WTC11 (cell line): Measurements from ENCODE around the gene KCNB1. TPM values are rescaled to one million over a fixed set of nuclear protein-coding genes. Genes with fewer than 3 reads are reported as not detected.

Experiments
- ATAC-seq: fragments of 200-7000 bp; cut with Tn5 transposase; 2 replicates; pipeline ENCODE4 v1.10.0; 2021; ENCODE audit warnings: mild to moderate bottlenecking, moderate library complexity
- CTCF ChIA-PET: fragments of 300-600 bp; sonication (Branson Sonifier 250); formaldehyde crosslinking; loops from one replicate; lab custom pipeline; 2021; ENCODE audit warnings: antibody characterized with exemption; lab: Charles Lee
- POLR2A ChIA-PET: fragments of 350-600 bp; sonication (Branson Sonifier 250); formaldehyde crosslinking; loops from one replicate; lab custom pipeline; 2021; ENCODE audit warnings: antibody characterized with exemption; lab: Charles Lee
- DNase-seq: peaks from one replicate; pipeline ENCODE4 v3.0.0; 2021; ENCODE audit warnings: low spot score
- H3K27ac Mint-ChIP-seq: 2 replicates; pipeline ENCODE4 v1.8.0; 2021; ENCODE audit warnings: mixed read lengths
- H3K27me3 Mint-ChIP-seq: 2 replicates; pipeline ENCODE4 v1.8.0; 2021; ENCODE audit warnings: low read depth, mild to moderate bottlenecking, moderate library complexity, mixed read lengths
- H3K36me3 Mint-ChIP-seq: 2 replicates; pipeline ENCODE4 v1.8.0; 2021; ENCODE audit warnings: mixed read lengths
- H3K4me1 Mint-ChIP-seq: 2 replicates; pipeline ENCODE4 v1.8.0; 2022; ENCODE audit warnings: mixed read lengths
- H3K4me3 Mint-ChIP-seq: 2 replicates; pipeline ENCODE4 v1.8.0; 2021; ENCODE audit warnings: mild to moderate bottlenecking, moderate library complexity, mixed read lengths
- H3K9me3 Mint-ChIP-seq: 2 replicates; pipeline ENCODE4 v1.8.0; 2021; ENCODE audit warnings: mixed read lengths
- ATF1 ChIP-seq: sonication (generic); formaldehyde crosslinking; IDR thresholded peaks from 2 replicates; pipeline ENCODE4 v1.8.1; 2023; ENCODE audit warnings: mild to moderate bottlenecking, moderate library complexity, missing genetic modification reagents
- CBFB ChIP-seq: sonication (generic); formaldehyde crosslinking; IDR thresholded peaks from 2 replicates; pipeline ENCODE4 v1.8.1; 2022; ENCODE audit warnings: mild to moderate bottlenecking, low read depth, missing genetic modification reagents
- CREB1 ChIP-seq: sonication (generic); formaldehyde crosslinking; IDR thresholded peaks from 2 replicates; pipeline ENCODE4 v1.8.0; 2023; ENCODE audit warnings: mild to moderate bottlenecking, missing genetic modification reagents
- FOXK1 ChIP-seq: sonication (generic); formaldehyde crosslinking; IDR thresholded peaks from 2 replicates; pipeline ENCODE4 v1.8.0; 2022; ENCODE audit warnings: mild to moderate bottlenecking, moderate library complexity, missing genetic modification reagents
- JAZF1 ChIP-seq: fragments of 250-450 bp; sonication (Bioruptor Pico); IDR thresholded peaks from 2 replicates; pipeline ENCODE4 v1.9.0; 2021; ENCODE audit warnings: moderate library complexity, mild to moderate bottlenecking, inconsistent platforms
- JUN ChIP-seq: sonication (generic); formaldehyde crosslinking; IDR thresholded peaks from 2 replicates; pipeline ENCODE4 v1.8.0; 2023; ENCODE audit warnings: mild to moderate bottlenecking, missing genetic modification reagents
- MXD4 ChIP-seq: fragments of 250-450 bp; sonication (Bioruptor Pico); IDR thresholded peaks from 2 replicates; pipeline ENCODE4 v1.8.0; 2021; ENCODE audit warnings: mild to moderate bottlenecking, moderate library complexity, borderline replicate concordance
- RELA ChIP-seq: sonication (generic); formaldehyde crosslinking; IDR thresholded peaks from 2 replicates; pipeline ENCODE4 v1.8.1; 2022; ENCODE audit warnings: missing genetic modification reagents, mild to moderate bottlenecking, borderline replicate concordance
- RORB ChIP-seq: fragments of 250-450 bp; sonication (Bioruptor Pico); IDR thresholded peaks from 2 replicates; pipeline ENCODE4 v1.9.0; 2021; ENCODE audit warnings: mild to moderate bottlenecking
- TCF7 ChIP-seq: sonication (generic); formaldehyde crosslinking; IDR thresholded peaks from 2 replicates; pipeline ENCODE4 v1.8.0; 2022; ENCODE audit warnings: mild to moderate bottlenecking, low read depth, missing genetic modification reagents, moderate library complexity
- ZNF121 ChIP-seq: sonication (generic); formaldehyde crosslinking; IDR thresholded peaks from 2 replicates; pipeline ENCODE4 v1.8.0; 2023; ENCODE audit warnings: missing genetic modification reagents
- ZNF138 ChIP-seq: sonication (generic); formaldehyde crosslinking; conservative IDR thresholded peaks from 2 replicates; pipeline ENCODE4 v1.8.1; 2022; ENCODE audit warnings: mild to moderate bottlenecking, moderate library complexity, missing genetic modification reagents
- total RNA-seq: library from RNA; stranded (reverse); gene quantifications from 3 replicates; pipeline ENCODE4 v1.2.3, GENCODE V29; 2021
- TF ChIP-seq, protein P1 (sequence below): sonication (generic); formaldehyde crosslinking; IDR thresholded peaks from 2 replicates; pipeline ENCODE4 v1.8.1; 2022; ENCODE audit warnings: mild to moderate bottlenecking, moderate library complexity, missing genetic modification reagents
- TF ChIP-seq, protein P2 (sequence below): sonication (generic); formaldehyde crosslinking; IDR thresholded peaks from 2 replicates; pipeline ENCODE4 v1.8.0; 2022; ENCODE audit warnings: mild to moderate bottlenecking, missing genetic modification reagents
- TF ChIP-seq, protein P3 (sequence below): sonication (generic); formaldehyde crosslinking; IDR thresholded peaks from 2 replicates; pipeline ENCODE4 v1.8.1; 2023; ENCODE audit warnings: mild to moderate bottlenecking, missing genetic modification reagents, borderline replicate concordance
- TF ChIP-seq, protein P4 (sequence below): sonication (generic); formaldehyde crosslinking; IDR thresholded peaks from 2 replicates; pipeline ENCODE4 v1.8.0; 2023; ENCODE audit warnings: missing genetic modification reagents
- TF ChIP-seq, protein P5 (sequence below): fragments of 250-450 bp; sonication (Bioruptor Pico); conservative IDR thresholded peaks from 2 replicates; pipeline ENCODE4 v1.9.0; 2021; ENCODE audit warnings: mild to moderate bottlenecking
- TF ChIP-seq, protein P6 (sequence below): sonication (generic); formaldehyde crosslinking; IDR thresholded peaks from 2 replicates; pipeline ENCODE4 v1.8.0; 2023; ENCODE audit warnings: missing genetic modification reagents, mild to moderate bottlenecking, borderline replicate concordance
- TF ChIP-seq, protein P7 (sequence below): sonication (generic); formaldehyde crosslinking; IDR thresholded peaks from 2 replicates; pipeline ENCODE4 v1.8.1; 2022; ENCODE audit warnings: missing genetic modification reagents, borderline replicate concordance

KCNB1 gene
- total RNA-seq, 1 experiment from 2014 or later, result 1.1 TPM

DNA sequence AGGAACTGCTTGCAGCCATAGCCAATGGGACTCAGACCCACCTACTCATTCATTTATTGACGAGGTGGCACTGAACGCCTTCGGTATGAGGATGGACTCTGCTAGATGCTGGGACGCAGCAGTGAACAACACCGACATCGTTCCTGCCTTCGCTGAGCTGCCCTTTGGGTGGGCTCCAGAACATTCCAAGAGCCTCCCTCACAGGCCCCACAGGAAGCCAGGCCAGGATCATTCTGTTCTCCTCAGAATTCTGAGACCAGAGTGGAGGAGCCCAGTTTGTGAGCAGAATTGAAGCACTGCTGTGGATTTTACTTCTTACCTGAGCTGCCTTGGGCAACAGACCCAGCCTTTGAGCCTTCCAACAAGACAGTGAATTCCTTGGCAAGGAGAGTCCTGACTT is 82.1 kb downstream of the KCNB1 start:
- no peak overlapping the region for H3K4me3 Mint-ChIP-seq
- ATAC-seq, result no peak
- no peaks in the 10 kb centered on the region for H3K36me3 Mint-ChIP-seq
- H3K9me3 Mint-ChIP-seq, result peaks cover 12% of the 10 kb centered on the region
- H3K27ac Mint-ChIP-seq, result no peak overlapping the region
- peaks cover 21% of the 10 kb centered on the region for H3K4me1 Mint-ChIP-seq
- H3K27me3 Mint-ChIP-seq, result no peaks in the 10 kb centered on the region
- ChIA-PET POLR2A (no interaction called here), CTCF (interaction anchor here (3.0 kb wide), 1 partner anchor 15 kb away, joined by 12 read pairs; no protein-coding TSS in a partner anchor)
- no peak for TF ChIP-seq CREB1 (CRISPR knock-in tag)
- no peak for TF ChIP-seq JAZF1 (CRISPR knock-in tag)
- TF ChIP-seq, protein P1, sequence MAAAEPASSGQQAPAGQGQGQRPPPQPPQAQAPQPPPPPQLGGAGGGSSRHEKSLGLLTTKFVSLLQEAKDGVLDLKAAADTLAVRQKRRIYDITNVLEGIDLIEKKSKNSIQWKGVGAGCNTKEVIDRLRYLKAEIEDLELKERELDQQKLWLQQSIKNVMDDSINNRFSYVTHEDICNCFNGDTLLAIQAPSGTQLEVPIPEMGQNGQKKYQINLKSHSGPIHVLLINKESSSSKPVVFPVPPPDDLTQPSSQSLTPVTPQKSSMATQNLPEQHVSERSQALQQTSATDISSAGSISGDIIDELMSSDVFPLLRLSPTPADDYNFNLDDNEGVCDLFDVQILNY (CRISPR knock-in tag), result no peak
- TF ChIP-seq, protein P2, sequence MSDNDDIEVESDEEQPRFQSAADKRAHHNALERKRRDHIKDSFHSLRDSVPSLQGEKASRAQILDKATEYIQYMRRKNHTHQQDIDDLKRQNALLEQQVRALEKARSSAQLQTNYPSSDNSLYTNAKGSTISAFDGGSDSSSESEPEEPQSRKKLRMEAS (CRISPR knock-in tag), result no peak
- no peak for TF ChIP-seq ATF1 (CRISPR knock-in tag)
- TF ChIP-seq, protein P3, sequence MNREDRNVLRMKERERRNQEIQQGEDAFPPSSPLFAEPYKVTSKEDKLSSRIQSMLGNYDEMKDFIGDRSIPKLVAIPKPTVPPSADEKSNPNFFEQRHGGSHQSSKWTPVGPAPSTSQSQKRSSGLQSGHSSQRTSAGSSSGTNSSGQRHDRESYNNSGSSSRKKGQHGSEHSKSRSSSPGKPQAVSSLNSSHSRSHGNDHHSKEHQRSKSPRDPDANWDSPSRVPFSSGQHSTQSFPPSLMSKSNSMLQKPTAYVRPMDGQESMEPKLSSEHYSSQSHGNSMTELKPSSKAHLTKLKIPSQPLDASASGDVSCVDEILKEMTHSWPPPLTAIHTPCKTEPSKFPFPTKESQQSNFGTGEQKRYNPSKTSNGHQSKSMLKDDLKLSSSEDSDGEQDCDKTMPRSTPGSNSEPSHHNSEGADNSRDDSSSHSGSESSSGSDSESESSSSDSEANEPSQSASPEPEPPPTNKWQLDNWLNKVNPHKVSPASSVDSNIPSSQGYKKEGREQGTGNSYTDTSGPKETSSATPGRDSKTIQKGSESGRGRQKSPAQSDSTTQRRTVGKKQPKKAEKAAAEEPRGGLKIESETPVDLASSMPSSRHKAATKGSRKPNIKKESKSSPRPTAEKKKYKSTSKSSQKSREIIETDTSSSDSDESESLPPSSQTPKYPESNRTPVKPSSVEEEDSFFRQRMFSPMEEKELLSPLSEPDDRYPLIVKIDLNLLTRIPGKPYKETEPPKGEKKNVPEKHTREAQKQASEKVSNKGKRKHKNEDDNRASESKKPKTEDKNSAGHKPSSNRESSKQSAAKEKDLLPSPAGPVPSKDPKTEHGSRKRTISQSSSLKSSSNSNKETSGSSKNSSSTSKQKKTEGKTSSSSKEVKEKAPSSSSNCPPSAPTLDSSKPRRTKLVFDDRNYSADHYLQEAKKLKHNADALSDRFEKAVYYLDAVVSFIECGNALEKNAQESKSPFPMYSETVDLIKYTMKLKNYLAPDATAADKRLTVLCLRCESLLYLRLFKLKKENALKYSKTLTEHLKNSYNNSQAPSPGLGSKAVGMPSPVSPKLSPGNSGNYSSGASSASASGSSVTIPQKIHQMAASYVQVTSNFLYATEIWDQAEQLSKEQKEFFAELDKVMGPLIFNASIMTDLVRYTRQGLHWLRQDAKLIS (CRISPR knock-in tag), result no peak
- TF ChIP-seq RELA (CRISPR knock-in tag), result no peak
- TF ChIP-seq, protein P4, sequence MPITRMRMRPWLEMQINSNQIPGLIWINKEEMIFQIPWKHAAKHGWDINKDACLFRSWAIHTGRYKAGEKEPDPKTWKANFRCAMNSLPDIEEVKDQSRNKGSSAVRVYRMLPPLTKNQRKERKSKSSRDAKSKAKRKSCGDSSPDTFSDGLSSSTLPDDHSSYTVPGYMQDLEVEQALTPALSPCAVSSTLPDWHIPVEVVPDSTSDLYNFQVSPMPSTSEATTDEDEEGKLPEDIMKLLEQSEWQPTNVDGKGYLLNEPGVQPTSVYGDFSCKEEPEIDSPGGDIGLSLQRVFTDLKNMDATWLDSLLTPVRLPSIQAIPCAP (CRISPR knock-in tag), result no peak
- TF ChIP-seq RORB, result no peak
- no peak for DNase-seq

DNA sequence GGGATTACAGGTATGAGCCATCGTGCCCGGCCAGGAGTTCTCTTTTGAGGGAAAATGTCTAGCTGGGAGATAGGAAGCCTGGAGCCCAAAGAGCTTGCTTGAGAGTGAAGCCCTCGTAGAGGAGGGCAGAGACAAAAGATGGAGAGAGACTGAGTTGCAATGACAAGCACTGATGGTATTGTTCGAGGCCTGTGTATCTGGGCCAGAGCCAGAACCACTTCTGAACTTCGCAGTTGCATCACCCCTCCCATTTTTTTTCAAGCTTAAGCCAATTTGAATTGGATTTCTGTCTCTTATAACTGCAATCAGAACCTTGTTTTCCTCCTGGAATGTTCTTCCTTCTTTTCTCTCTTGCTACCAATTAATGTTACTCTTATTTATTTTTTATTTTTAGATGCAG is 83.1 kb downstream of the KCNB1 start:
- TF ChIP-seq CBFB (CRISPR knock-in tag), result no peak
- TF ChIP-seq, protein P5, sequence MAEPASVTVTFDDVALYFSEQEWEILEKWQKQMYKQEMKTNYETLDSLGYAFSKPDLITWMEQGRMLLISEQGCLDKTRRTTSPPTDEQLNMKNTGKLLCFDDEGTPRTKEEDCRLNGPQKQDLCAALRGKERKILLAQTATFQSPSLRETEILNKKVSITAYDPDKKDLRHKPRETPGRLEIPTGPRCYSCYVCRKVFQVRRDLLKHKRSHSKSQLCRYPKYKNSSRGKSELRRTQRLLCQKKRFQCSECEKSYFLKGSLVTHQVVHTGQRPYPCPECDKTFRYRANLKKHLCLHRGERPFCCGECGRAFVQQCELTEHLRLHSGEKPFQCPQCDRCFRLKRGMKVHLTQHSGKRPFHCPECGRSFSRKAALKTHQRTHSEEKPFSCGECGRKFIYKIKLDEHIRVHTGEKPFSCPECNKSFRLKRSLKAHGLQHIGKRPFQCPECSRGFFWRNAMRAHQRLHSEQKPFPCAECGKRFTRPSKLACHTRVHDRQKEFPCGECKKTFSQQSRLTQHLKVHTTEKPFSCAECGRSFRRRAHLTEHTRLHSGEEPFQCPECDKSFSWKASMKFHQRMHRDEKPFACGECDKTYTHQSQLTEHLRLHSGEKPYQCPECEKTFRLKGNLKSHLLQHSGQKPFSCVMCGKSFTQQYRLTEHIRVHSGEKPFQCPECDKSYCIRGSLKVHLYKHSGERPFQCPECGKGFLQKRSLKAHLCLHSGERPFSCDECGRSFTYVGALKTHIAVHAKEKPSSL (CRISPR knock-in tag), result no peak
- TF ChIP-seq MXD4, result no peak
- TF ChIP-seq FOXK1 (CRISPR knock-in tag), result no peak
- no peak for TF ChIP-seq ZNF138 (CRISPR knock-in tag)
- TF ChIP-seq, protein P6, sequence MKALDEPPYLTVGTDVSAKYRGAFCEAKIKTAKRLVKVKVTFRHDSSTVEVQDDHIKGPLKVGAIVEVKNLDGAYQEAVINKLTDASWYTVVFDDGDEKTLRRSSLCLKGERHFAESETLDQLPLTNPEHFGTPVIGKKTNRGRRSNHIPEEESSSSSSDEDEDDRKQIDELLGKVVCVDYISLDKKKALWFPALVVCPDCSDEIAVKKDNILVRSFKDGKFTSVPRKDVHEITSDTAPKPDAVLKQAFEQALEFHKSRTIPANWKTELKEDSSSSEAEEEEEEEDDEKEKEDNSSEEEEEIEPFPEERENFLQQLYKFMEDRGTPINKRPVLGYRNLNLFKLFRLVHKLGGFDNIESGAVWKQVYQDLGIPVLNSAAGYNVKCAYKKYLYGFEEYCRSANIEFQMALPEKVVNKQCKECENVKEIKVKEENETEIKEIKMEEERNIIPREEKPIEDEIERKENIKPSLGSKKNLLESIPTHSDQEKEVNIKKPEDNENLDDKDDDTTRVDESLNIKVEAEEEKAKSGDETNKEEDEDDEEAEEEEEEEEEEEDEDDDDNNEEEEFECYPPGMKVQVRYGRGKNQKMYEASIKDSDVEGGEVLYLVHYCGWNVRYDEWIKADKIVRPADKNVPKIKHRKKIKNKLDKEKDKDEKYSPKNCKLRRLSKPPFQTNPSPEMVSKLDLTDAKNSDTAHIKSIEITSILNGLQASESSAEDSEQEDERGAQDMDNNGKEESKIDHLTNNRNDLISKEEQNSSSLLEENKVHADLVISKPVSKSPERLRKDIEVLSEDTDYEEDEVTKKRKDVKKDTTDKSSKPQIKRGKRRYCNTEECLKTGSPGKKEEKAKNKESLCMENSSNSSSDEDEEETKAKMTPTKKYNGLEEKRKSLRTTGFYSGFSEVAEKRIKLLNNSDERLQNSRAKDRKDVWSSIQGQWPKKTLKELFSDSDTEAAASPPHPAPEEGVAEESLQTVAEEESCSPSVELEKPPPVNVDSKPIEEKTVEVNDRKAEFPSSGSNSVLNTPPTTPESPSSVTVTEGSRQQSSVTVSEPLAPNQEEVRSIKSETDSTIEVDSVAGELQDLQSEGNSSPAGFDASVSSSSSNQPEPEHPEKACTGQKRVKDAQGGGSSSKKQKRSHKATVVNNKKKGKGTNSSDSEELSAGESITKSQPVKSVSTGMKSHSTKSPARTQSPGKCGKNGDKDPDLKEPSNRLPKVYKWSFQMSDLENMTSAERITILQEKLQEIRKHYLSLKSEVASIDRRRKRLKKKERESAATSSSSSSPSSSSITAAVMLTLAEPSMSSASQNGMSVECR (CRISPR knock-in tag), result no peak
- TF ChIP-seq JUN (CRISPR knock-in tag), result no peak
- TF ChIP-seq ZNF121 (CRISPR knock-in tag), result no peak
- TF ChIP-seq TCF7 (CRISPR knock-in tag), result no peak
- TF ChIP-seq, protein P7, sequence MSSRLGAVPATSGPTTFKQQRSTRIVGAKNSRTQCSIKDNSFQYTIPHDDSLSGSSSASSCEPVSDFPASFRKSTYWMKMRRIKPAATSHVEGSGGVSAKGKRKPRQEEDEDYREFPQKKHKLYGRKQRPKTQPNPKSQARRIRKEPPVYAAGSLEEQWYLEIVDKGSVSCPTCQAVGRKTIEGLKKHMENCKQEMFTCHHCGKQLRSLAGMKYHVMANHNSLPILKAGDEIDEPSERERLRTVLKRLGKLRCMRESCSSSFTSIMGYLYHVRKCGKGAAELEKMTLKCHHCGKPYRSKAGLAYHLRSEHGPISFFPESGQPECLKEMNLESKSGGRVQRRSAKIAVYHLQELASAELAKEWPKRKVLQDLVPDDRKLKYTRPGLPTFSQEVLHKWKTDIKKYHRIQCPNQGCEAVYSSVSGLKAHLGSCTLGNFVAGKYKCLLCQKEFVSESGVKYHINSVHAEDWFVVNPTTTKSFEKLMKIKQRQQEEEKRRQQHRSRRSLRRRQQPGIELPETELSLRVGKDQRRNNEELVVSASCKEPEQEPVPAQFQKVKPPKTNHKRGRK (CRISPR knock-in tag), result no peak
- Mint-ChIP-seq H3K27ac (no peak overlapping the region), H3K4me1 (peaks cover 13% of the 10 kb centered on the region), H3K27me3 (no peaks in the 10 kb centered on the region), H3K36me3 (no peaks in the 10 kb centered on the region), H3K9me3 (peaks cover 12% of the 10 kb centered on the region), H3K4me3 (no peak overlapping the region)
- no peak for DNase-seq
- ChIA-PET POLR2A (no interaction called here), CTCF (interaction anchor here (1.7 to 5.7 kb wide), 2 partner anchors 15 to 85 kb away, joined by 6 to 37 read pairs; no protein-coding TSS in a partner anchor)
- no peak for ATAC-seq
